GM12878 (cell line): ENCODE data around the gene SLC25A36. TPM values are rescaled to one million over a fixed set of nuclear protein-coding genes. Genes with fewer than 3 reads are reported as not detected.

Experiments used
- ATAC-seq: fragments of 200-7000 bp; cut with Tn5 transposase; 3 replicates; pipeline ENCODE4 v1.9.1; 2020; ENCODE audit warnings: mild to moderate bottlenecking, moderate library complexity
- BruUV-seq: library from RNA; stranded (reverse); fragments of 400-500 nt; replicated peaks from 2 replicates; lab custom pipeline; 2021; lab: Mats Ljungman, UMichigan
- CTCF ChIA-PET: fragments of 300-600 bp; sonication (Branson Sonifier 250); formaldehyde crosslinking; extraction: SDS; loops from one replicate; lab custom pipeline; 2021; ENCODE audit warnings: inconsistent platforms; lab: Yijun Ruan, JAX
- POLR2A ChIA-PET: fragments of 350-600 bp; formaldehyde crosslinking; extraction: SDS; loops from one replicate; lab custom pipeline; 2021; ENCODE audit warnings: inconsistent platforms; lab: Charles Lee
- RAD21 ChIA-PET: fragments of 300-600 bp; sonication (Branson Sonifier 250); formaldehyde crosslinking; loops from one replicate; lab custom pipeline; 2023; ENCODE audit warnings: antibody characterized with exemption; ENCODE audit not compliant: unreplicated experiment; lab: Charles Lee
- SMC1A ChIA-PET: fragments of 300-600 bp; sonication (Branson Sonifier 250); formaldehyde crosslinking; loops from one replicate; lab custom pipeline; 2023; ENCODE audit not compliant: unreplicated experiment, uncharacterized antibody; lab: Charles Lee
- DNase-seq: peaks from one replicate; pipeline ENCODE4 v3.0.0-alpha.2; 2011; ENCODE audit warnings: low read depth, low spot score
- FAIRE-seq: peaks from 3 replicates; lab custom pipeline; 2011; peaks lifted over from hg19 to GRCh38; lab: Jason Lieb, UNC
- H2AFZ ChIP-seq: 2 replicates; pipeline ENCODE4 v1.6.0; 2011; ENCODE audit warnings: low read depth, low read length, control low read depth; ENCODE audit not compliant: control insufficient read depth
- H3K27ac ChIP-seq: 2 replicates; pipeline ENCODE4 v1.5.1; 2011; ENCODE audit warnings: control low read depth; ENCODE audit not compliant: control insufficient read depth, insufficient read depth
- H3K27me3 ChIP-seq, 2 experiments: replicated peaks in 1 of 2; 2 replicates each; pipeline versions ENCODE4 v1.6.0 to v1.6.1; 2011; ENCODE audit warnings: low read length in 1 of 2; ENCODE audit not compliant: control insufficient read depth in 2 of 2, insufficient read depth in 2 of 2
- H3K36me3 ChIP-seq, 2 experiments: 2 replicates each; pipeline ENCODE4 v1.5.1; 2011; ENCODE audit warnings: low read length in 1 of 2; ENCODE audit not compliant: control insufficient read depth in 2 of 2, insufficient read depth in 2 of 2
- H3K4me1 ChIP-seq: 2 replicates; pipeline ENCODE4 v1.6.1; 2011; ENCODE audit warnings: mild to moderate bottlenecking, low read length, moderate library complexity, mixed read lengths; ENCODE audit not compliant: control insufficient read depth, insufficient read depth
- H3K4me2 ChIP-seq: 2 replicates; pipeline ENCODE4 v1.6.0; 2011; ENCODE audit warnings: control low read depth; ENCODE audit not compliant: control insufficient read depth, insufficient read depth
- H3K4me3 ChIP-seq: fragments of 200-600 bp; sonication (generic); 2 replicates; pipeline ENCODE4 v1.5.1; 2016
- H3K79me2 ChIP-seq: 2 replicates; pipeline ENCODE4 v1.6.0; 2011; ENCODE audit warnings: low read length; ENCODE audit not compliant: control insufficient read depth, insufficient read depth
- H3K9ac ChIP-seq: 2 replicates; pipeline ENCODE4 v1.8.0; 2011; ENCODE audit warnings: low read length, control low read depth, mixed read lengths; ENCODE audit not compliant: control insufficient read depth, insufficient read depth
- H3K9me3 ChIP-seq: replicated peaks from 3 replicates; pipeline ENCODE4 v1.5.1; 2011; ENCODE audit warnings: mild to moderate bottlenecking, low read length; ENCODE audit not compliant: control insufficient read depth, insufficient read depth
- H4K20me1 ChIP-seq: 2 replicates; pipeline ENCODE4 v1.6.0; 2011; ENCODE audit not compliant: control insufficient read depth, insufficient read depth
- ATF3 ChIP-seq: IDR thresholded peaks from 2 replicates; pipeline ENCODE4 v1.6.1; 2011; ENCODE audit warnings: low read depth, mild to moderate bottlenecking, low read length, moderate library complexity, borderline replicate concordance; ENCODE audit errors: extremely low read depth
- BMI1 ChIP-seq: fragments of 450-650 bp; IDR thresholded peaks from 2 replicates; pipeline ENCODE4 v1.6.1; 2016; ENCODE audit warnings: mild to moderate bottlenecking, moderate library complexity, borderline replicate concordance
- CHD2 ChIP-seq: IDR thresholded peaks from 2 replicates; pipeline ENCODE4 v1.6.1; 2011; ENCODE audit warnings: low read depth, low read length, improper control_type of control experiment, borderline replicate concordance
- E4F1 ChIP-seq: fragments of 450-650 bp; IDR thresholded peaks from 2 replicates; pipeline ENCODE4 v1.6.1; 2018; ENCODE audit warnings: borderline replicate concordance, mild to moderate bottlenecking; ENCODE audit not compliant: partially characterized antibody
- FOXK2 ChIP-seq: fragments of 450-650 bp; IDR thresholded peaks from 2 replicates; pipeline ENCODE4 v1.6.1; 2017; ENCODE audit warnings: mild to moderate bottlenecking, moderate library complexity
- HDAC2 ChIP-seq: fragments of 200-600 bp; sonication (generic); IDR thresholded peaks from 2 replicates; pipeline ENCODE4 v1.6.1; 2017
- IKZF2 ChIP-seq, 2 experiments: fragments of 450-650 bp; IDR thresholded peaks; 2 replicates each; pipeline ENCODE4 v1.6.1; 2017; ENCODE audit warnings: mild to moderate bottlenecking in 2 of 2, moderate library complexity in 2 of 2
- MTA3 ChIP-seq: IDR thresholded peaks from 2 replicates; pipeline ENCODE4 v1.6.1; 2012; ENCODE audit warnings: low read length, inconsistent platforms, borderline replicate concordance
- NFYA ChIP-seq: IDR thresholded peaks from 2 replicates; pipeline ENCODE4 v1.6.1; 2011; ENCODE audit warnings: low read depth, mild to moderate bottlenecking, low read length, improper control_type of control experiment, borderline replicate concordance
- NFYB ChIP-seq: IDR thresholded peaks from 2 replicates; pipeline ENCODE4 v1.6.1; 2011; ENCODE audit warnings: low read depth, mild to moderate bottlenecking, low read length, improper control_type of control experiment, moderate library complexity; ENCODE audit not compliant: insufficient read depth
- SIN3A ChIP-seq: IDR thresholded peaks from 2 replicates; pipeline ENCODE4 v1.6.1; 2012; ENCODE audit warnings: low read depth, low read length, improper control_type of control experiment
- TCF12 ChIP-seq: IDR thresholded peaks from 2 replicates; pipeline ENCODE4 v1.6.1; 2011; ENCODE audit warnings: low read depth, mild to moderate bottlenecking, low read length
- ZBTB11 ChIP-seq: fragments of 450-650 bp; formaldehyde crosslinking; IDR thresholded peaks from 2 replicates; pipeline ENCODE4 v1.5.0; 2022; ENCODE audit warnings: mild to moderate bottlenecking, missing genetic modification characterization
- ZNF207 ChIP-seq: fragments of 450-650 bp; IDR thresholded peaks from 2 replicates; pipeline ENCODE4 v1.6.1; 2014; ENCODE audit warnings: antibody characterized with exemption, mild to moderate bottlenecking, borderline replicate concordance
- ZZZ3 ChIP-seq: IDR thresholded peaks from 2 replicates; pipeline ENCODE4 v1.6.1; 2011; ENCODE audit warnings: low read depth; ENCODE audit not compliant: control insufficient read depth, insufficient read length
- WGBS: methylation state at CpG from one replicate; pipeline ENCODE4 v1.1.6; 2016; ENCODE audit warnings: low lambda C conversion rate; ENCODE audit not compliant: insufficient replicate concordance, insufficient coverage; ENCODE audit errors: missing lambda C conversion rate; 5-methylcytosine and 5-hydroxymethylcytosine counted together
- in situ Hi-C: fragments of 300-500 bp; cut with MboI; formaldehyde crosslinking; loops from 9 replicates; pipeline ENCODE4 v1.14.3; 2018; ENCODE audit warnings: mixed read lengths
- intact Hi-C: fragments of 100-400 bp; cut with micrococcal nuclease; formaldehyde crosslinking; loops from one replicate; pipeline ENCODE4 v1.14.2; 2022; ENCODE audit not compliant: unreplicated experiment
- polyA plus RNA-seq, 11 experiments: library from polyadenylated mRNA; depleted of rRNA in 4 of 11; unstranded in 6 of 11; stranded (reverse) in 5 of 11; fragments of >200 nt; fragmentation: Nextera tagmentation in 4 of 11; fragmentation: Illumina TruSeq in 1 of 11; extraction: Ambion mirVana in 4 of 11; extraction: Trizol in 1 of 11; gene quantifications; 1 replicate in 1 of 11; 2 replicates in 10 of 11; pipeline versions ENCODE4 v1.2.1 to v1.2.3, GENCODE V29; 2011 to 2016; ENCODE audit warnings: inconsistent platforms in 2 of 11, missing spikeins in 2 of 11, low read depth in 1 of 11
- total RNA-seq, 4 experiments: library from RNA; depleted of rRNA in 3 of 4; stranded (reverse); fragments of >200 nt in 3 of 4; fragmentation: Illumina TruSeq in 1 of 4; extraction: Trizol in 1 of 4; gene quantifications; 2 replicates each; pipeline versions ENCODE4 v1.2.1 to v1.2.3, GENCODE V29; 2013 to 2021

SLC25A36 gene
- total and polyA plus RNA-seq, 10 of the 15 experiments (the other 5 are each of a cell fraction or from before 2014, with no cell fraction given), result 13.0 to 183 (median 47.7) TPM

GRCh38 chr3:140927279-140928069 is 14.2 kb upstream of the SLC25A36 start:
- in situ Hi-C loops, result no loop called here
- 11% methylated on average over 3 of the region's 3 CpGs for WGBS
- CTCF ChIA-PET, result interaction anchor here (1.2 kb wide), 1 partner anchor 29 kb away, joined by 3 read pairs; no protein-coding TSS in a partner anchor

More at GRCh38 chr3:140927279-140928069, 14.2 kb upstream of the SLC25A36 start:
- no peak for FAIRE-seq
- Histone ChIP-seq H3K4me3 (no peak overlapping the region), H3K4me1 (no peaks in the 10 kb centered on the region), H3K27ac (no peak overlapping the region), H2AFZ (no peak overlapping the region), H3K4me2 (no peak overlapping the region), H3K9me3 (no peaks in the 10 kb centered on the region), H3K79me2 (no peaks in the 10 kb centered on the region), H3K9ac (no peak overlapping the region), H3K27me3 (peaks cover 0 to 4% of the 10 kb centered on the region in 2 experiments; a peak in 1 of 4 replicates), H4K20me1 (no peaks in the 10 kb centered on the region), H3K36me3 (no peaks in the 10 kb centered on the region)
- BruUV-seq, result no TSS peak
- ChIA-PET SMC1A (no interaction called here), POLR2A (no interaction called here), RAD21 (no interaction called here)
- no peak for DNase-seq
- no peak for ATAC-seq
- intact Hi-C loops, result loop anchor here (10.0 kb wide), 1 partner anchor 177 kb away; no protein-coding TSS in a partner anchor
- TF ChIP-seq ZBTB11 (CRISPR knock-in tag) (no peak), CHD2 (no peak), BMI1 (no peak), NFYA (no peak), ZNF207 (no peak), HDAC2 (no peak), FOXK2 (no peak), ZZZ3 (no peak), ATF3 (no peak), SIN3A (no peak), TCF12 (no peak), IKZF2 (IDR thresholded peaks at IDR 0.05) (no peak), NFYB (no peak), MTA3 (no peak), E4F1 (no peak)
